DMS114 treated with DMSO at 0.1 percent for 48 hours (cell line): ENCODE results near the gene ROBO2.

Experiments
- DNase-seq: peaks from one replicate; lab custom pipeline; 2025; ENCODE audit not compliant: unreplicated experiment; lab: John Stamatoyannopoulos, UW

The ROBO2 gene

DNA sequence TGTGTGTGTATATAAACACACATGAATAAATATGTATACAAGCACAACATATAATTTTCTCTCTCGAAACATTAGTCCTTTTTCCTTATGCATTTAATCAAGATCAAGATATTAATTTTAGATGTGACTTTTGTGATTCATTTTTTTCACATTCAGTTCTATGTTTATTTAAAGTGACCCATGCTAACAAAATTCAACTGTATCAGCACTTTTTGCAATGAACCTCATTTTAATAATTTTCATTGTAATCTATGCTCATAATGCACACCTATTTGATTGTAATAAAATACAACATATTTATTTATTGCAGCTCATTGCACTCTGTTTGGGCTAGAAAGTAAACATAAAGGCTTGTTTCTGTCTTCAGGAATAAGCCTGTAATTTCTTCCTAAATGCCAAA lies 586.3 kb downstream of the ROBO2 start:
- DNase-seq = no peak

- no peak for DNase-seq
These were observed 608.3 kb downstream of the ROBO2 start for GRCh38 chr3:77648214-77648613.

DNA sequence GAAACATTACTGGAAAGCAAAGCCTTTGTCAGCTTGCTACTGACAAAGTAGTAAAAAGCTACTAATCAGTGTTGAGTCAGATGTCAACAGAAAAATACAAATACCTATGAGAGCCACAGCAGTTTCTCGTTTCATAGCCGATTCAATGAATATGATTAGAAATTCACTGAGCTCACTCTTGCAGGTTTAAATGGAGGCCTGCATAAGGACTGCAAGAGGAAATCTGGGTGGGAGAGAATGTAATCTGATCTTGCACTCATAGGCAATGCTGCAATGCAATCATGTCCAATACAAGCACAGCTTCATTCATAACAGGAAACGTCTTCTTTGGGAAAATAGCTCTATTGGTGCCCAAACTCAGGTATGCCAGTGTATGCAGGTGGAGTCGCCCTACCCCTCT lies 608.8 kb downstream of the ROBO2 start:
- no peak for DNase-seq

- no peak for DNase-seq
These were observed 612.7 kb downstream of the ROBO2 start for GRCh38 chr3:77652624-77653023.

GRCh38 chr3:77655396-77655795 lies 615.5 kb downstream of the ROBO2 start:
- no peak for DNase-seq

GRCh38 chr3:77660718-77661117 lies 620.8 kb downstream of the ROBO2 start:
- DNase-seq = no peak

- no peak for DNase-seq
These were observed 628.0 kb downstream of the ROBO2 start for GRCh38 chr3:77667901-77668300.

DNA sequence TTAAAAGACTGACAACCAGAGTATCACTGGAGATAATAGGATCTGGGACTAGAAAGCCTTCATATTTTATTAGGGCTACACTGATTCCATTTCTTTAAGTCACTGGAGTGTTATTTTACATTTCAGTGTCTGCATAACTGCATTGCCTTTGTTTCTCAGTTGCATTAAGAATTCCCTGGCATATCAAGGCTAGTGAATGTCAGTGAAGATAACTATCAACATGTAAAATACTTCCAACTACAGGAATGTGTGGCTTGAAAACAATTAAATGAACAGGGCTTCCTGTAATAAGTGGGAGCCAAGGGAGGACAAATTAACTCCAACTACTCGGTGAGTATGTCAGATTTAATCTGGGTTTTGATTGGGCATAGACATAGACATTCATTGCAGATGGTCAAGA lies 628.5 kb downstream of the ROBO2 start:
- DNase-seq = no peak

DNA sequence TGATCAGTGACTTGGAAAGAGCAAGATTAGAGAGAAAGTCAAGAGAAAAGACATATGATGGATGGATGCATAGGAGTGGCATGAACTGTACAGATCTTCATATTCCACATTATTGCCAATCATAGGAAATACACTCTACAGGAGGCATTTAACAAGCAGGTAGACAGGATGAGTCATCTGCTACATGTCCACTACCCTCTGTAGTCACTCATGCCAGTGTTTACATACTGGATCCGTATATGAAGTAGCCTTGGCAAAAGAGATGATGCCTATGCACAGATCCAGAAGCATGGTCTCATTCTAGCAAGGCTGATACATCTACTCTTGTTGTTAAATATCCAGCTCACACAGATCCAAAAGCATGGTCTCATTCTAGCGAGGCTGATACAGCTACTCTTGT lies 632.1 kb downstream of the ROBO2 start:
- no peak for DNase-seq

- DNase-seq = no peak
These were observed 642.3 kb downstream of the ROBO2 start for GRCh38 chr3:77682162-77682561.

- no peak for DNase-seq
These were observed 644.2 kb downstream of the ROBO2 start for GRCh38 chr3:77684115-77684514.

- no peak for DNase-seq
These were observed 645.8 kb downstream of the ROBO2 start for GRCh38 chr3:77685713-77686112.

- DNase-seq = no peak
These were observed 646.7 kb downstream of the ROBO2 start for GRCh38 chr3:77686560-77686959.

DNA sequence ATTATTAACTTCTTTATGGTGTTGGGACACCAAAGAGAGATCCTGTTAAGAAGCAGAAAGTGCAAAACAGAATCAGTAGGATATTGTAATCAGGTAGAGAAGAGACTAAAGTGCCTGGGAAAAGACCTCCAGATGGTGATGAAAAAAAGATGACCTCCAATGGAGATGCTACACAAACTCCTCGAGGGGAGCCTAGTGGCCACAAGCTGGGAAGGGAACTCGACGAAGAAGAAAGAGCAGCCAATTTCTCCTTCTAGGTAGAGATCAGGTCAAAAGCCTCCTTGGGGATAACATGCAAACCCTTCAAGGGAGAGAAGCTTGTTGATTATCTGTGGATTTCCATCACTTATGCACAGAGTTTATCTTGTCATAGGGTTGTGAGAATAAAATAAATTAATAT lies 647.6 kb downstream of the ROBO2 start:
- DNase-seq = no peak

DNA sequence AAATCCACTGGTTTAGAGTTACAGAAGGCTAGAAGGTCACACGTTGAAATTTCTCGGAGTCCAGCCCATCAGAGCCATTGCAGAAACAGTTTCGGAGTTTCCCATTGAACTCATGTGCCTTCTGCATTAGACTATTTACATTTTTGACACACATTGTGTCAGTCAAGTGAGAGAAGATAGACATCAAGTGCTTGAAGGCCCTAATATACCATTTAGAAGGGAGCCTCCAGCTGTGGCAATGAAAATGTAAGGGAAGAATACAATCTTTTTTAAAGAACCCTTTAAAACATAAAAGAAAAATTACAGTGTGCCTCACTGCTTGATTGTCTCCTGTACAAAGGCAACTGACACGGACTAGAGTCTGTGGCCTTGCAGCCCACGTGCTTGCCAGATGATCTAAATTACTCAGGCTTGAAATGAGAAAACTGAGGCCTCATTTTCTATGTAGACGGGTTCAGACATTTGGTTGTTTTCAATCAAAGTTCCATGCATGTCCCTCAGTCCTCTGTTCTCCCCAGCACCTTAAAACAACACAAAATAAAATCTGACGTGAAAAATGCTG lies 650.5 kb downstream of the ROBO2 start:
- DNase-seq = no peak

DNA sequence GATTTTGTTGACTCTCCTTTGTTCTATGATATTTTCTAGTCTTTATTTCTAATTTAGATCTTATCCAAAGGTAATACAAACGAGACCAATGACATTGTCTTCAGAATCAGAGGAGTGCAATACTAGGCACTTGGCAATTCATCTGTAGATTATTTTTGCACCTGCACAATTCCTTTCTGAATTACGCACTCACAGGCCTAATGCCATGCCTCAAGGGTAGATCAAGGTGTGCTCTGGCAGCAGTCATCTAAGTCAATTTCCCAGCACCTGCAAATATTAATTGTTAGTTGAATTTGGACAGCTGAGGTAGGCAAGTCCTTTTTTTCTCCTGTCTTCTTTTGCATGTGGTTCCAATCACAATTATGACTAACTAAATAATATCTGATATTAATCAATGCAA lies 653.2 kb downstream of the ROBO2 start:
- DNase-seq = no peak

DNA sequence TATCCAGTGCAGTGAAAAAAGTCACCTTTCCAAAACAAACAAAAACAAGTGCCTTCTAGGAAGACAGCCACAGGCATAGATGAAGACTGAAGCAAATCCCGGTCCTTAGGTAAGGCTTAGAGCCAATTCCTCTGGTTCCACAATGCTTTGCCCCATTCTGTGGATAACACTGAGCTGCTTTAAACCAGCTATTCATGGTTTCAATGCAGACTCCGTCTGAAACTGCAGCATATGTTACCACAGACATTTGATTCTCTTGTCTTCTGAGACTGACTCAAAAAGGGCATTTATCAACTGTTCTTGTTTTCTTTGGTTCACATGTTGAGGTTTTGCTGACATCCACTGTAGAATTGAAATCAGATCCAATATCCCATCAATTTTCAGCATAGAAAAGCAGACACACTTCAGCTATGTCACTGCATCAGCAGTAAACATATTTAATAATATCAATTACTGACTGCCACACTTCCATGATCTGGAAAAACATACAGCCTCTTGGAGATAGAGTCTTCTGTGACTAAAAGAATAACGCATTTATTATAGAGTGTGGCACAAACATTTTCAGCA lies 659.3 kb downstream of the ROBO2 start:
- no peak for DNase-seq
